Adrenal gland (tissue), 5 donors: Measurements from ENCODE around the gene TTC27.

ENCODE experiments used
- POLR2A ChIP-seq, 2 donors: fragments of 450-650 bp; IDR thresholded peaks; one replicate each; pipeline ENCODE4 v1.6.1; 2017; ENCODE audit warnings: antibody characterized with exemption in 2 of 2, mild to moderate bottlenecking in 2 of 2, moderate library complexity in 1 of 2
- TF ChIP-seq, protein P1 (sequence below), 6 experiments: fragments of 450-650 bp in 4 of 6; fragments of 200-600 bp in 2 of 6; sonication (generic) in 1 of 6; IDR thresholded peaks; 1 replicate in 5 of 6; 2 replicates in 1 of 6; pipeline versions ENCODE4 v1.5.1 to v1.8.0; 2016 to 2021; ENCODE audit warnings: antibody characterized with exemption in 6 of 6, mild to moderate bottlenecking in 2 of 6, moderate library complexity in 1 of 6
- donor health status: DM: no; HTN: no; CAD: no.

DNA sequence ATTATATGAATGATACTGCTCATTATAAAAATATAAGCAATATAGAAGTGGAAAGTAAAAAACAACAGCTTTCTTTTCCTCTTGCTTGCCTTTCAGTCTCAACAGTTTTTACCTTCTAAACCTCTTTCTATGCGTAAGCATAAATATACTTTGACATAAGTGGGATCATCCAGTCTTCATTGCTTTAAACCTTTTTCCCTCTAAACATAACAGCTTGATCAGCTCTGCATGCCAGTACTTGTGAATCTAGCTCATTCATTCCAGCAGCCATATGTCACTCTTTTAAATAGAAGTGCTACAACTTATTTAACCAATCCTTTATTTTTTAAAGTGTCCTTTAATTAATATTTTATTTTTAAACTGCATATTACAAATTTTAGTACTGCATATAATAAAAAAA, 88.1 kb downstream of the TTC27 start:
- TF ChIP-seq, protein P1, sequence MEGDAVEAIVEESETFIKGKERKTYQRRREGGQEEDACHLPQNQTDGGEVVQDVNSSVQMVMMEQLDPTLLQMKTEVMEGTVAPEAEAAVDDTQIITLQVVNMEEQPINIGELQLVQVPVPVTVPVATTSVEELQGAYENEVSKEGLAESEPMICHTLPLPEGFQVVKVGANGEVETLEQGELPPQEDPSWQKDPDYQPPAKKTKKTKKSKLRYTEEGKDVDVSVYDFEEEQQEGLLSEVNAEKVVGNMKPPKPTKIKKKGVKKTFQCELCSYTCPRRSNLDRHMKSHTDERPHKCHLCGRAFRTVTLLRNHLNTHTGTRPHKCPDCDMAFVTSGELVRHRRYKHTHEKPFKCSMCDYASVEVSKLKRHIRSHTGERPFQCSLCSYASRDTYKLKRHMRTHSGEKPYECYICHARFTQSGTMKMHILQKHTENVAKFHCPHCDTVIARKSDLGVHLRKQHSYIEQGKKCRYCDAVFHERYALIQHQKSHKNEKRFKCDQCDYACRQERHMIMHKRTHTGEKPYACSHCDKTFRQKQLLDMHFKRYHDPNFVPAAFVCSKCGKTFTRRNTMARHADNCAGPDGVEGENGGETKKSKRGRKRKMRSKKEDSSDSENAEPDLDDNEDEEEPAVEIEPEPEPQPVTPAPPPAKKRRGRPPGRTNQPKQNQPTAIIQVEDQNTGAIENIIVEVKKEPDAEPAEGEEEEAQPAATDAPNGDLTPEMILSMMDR (IDR thresholded peaks at IDR 0.05) = no peak
- no peak for TF ChIP-seq POLR2A (IDR thresholded peaks at IDR 0.05)
